NCI-H1694 (cell line): ENCODE data around the gene NEDD9.

Experiments
- DNase-seq: peaks from one replicate; lab custom pipeline; 2025; lab: John Stamatoyannopoulos, UW

NEDD9 gene

GRCh38 chr6:11143394-11144371, 88.8 kb downstream of the NEDD9 start:
- DNase-seq, result no peak

DNA sequence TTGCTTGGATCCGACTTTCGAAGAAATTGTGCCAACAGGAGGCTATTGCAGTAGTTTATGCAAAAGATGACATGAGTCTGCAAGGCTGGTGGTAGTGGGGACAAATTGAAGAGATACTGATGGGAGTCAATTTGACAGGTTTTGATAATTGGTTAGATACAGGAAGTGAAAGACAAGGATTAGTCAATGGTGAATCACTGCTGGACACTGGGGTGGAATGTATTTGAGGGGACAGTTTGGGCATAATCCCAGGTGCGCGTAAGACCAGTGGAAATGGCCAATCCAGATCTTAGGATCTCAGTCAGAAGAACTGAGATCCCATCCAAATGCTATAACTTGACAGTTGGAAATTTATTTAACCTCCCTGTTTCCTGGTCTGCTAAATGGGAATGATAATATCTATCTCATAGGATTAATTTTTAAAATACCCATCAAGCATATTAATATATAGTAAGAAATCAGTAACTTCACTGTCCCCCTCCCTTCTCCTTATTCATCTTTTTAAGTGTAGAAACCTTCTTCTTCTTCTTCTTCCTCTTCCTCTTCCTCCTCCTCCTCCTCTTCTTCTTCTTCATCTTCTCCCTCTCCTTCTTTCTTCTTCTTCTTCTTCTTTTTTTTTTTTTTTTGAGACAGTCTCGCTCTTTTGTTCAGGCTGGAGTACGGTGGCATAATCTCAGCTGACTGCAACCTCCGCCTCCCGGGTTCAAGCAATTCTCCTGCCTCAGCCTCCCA, 90.0 kb downstream of the NEDD9 start:
- no peak for DNase-seq

DNA sequence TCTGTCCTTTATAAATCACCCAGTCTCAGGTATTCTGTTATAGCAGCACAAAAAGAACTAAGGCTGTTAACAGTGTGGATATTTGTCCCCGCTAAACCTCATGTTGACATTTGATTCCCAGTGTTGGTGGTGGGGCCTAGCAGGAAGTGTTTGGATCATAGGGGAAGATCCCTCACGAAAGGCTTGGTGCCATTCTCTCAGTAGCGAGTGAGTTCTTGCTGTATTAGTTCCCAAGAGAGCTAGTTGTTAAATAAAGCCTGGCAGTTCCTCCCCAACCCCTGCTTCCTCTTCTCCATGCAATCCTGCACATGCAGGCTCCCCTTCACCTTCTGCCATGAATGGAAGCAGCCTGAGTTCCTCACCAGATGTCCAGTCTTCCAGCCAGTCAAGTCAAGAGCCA, 91.2 kb downstream of the NEDD9 start:
- no peak for DNase-seq

DNA sequence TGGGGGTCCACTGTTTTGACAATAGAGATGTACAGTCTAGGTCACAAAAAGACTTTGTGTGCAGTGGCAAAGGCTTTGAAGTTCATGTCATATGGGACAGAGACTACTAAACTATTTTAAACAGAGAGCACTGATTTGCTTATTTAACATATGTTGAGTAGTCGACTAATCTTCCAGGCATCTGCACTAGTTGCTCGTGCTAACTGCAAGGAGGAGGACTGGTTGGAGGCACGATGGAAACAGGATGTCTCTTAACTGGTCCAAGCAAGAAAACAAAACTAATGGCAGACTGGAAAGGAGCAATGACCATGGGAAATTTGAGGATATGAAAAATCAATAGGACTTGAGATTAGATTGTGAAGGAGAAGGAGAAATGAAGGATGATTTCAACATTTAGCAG, 92.4 kb downstream of the NEDD9 start:
- no peak for DNase-seq

- DNase-seq, result no peak
Observed at GRCh38 chr6:11139051-11139960, 93.2 kb downstream of the NEDD9 start.

DNA sequence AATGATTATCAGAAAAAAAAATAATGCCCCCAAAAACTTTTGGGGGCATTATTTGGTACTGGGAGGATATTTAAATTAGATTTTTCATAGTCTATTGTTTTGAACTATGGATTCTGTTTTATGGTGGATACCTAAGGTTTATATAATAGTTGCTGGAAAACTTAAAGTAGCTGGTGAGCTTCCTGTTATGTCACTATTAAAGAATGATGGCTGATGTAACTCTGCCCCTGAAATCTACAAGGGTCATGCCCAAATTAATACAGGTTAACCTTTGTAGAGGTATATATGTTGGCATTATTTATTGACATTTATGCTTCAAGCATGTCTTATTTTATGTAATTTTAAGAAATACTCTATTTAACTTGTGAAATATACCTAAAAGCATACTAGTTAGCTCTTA, 95.7 kb downstream of the NEDD9 start:
- no peak for DNase-seq
